ENCODE measurements around the gene IKZF2. TPM values are rescaled to one million over a fixed set of nuclear protein-coding genes. Genes with fewer than 3 reads are reported as not detected.

IKZF2 gene
- total RNA-seq, 2 donors from 2014 or later: 16.2 to 26.5 TPM

DNA sequence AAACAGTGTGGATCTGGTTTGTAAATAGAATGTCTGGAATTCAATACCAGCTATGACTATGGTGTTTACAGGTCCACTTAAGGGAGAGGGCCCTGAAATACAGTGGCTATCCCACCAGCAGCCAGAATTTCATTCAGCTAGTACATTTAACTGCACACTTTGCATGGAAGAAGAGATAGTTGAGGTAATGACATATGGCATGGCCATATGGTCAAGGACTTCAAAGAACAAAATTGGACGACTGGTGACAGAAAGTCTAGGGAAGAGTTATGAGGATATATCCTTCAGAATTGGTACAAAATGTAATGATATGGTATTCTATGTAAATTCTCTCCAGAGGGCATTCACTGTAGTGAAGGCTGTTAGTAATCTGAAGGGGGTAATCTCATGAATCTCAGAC, 105.0 kb downstream of the IKZF2 start:
- Histone ChIP-seq H3K27me3 (replicated peaks; ENCODE audit: insufficient read depth) (no peaks in the 10 kb centered on the region), H3K4me3 (no peak overlapping the region), H3K36me3 (no peaks in the 10 kb centered on the region), H3K27ac (no peak overlapping the region), H3K4me1 (ENCODE audit: control insufficient read depth in 1 of 2, low read depth in 2 of 2) (no peaks in the 10 kb centered on the region), H3K9me3 (no peaks in the 10 kb centered on the region)
- TF ChIP-seq, protein P1, sequence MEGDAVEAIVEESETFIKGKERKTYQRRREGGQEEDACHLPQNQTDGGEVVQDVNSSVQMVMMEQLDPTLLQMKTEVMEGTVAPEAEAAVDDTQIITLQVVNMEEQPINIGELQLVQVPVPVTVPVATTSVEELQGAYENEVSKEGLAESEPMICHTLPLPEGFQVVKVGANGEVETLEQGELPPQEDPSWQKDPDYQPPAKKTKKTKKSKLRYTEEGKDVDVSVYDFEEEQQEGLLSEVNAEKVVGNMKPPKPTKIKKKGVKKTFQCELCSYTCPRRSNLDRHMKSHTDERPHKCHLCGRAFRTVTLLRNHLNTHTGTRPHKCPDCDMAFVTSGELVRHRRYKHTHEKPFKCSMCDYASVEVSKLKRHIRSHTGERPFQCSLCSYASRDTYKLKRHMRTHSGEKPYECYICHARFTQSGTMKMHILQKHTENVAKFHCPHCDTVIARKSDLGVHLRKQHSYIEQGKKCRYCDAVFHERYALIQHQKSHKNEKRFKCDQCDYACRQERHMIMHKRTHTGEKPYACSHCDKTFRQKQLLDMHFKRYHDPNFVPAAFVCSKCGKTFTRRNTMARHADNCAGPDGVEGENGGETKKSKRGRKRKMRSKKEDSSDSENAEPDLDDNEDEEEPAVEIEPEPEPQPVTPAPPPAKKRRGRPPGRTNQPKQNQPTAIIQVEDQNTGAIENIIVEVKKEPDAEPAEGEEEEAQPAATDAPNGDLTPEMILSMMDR (IDR thresholded peaks at IDR 0.05): no peak
- no peak for ATAC-seq (ENCODE audit: insufficient number of reproducible peaks, low FRiP score, low read depth)
- no peak for DNase-seq (ENCODE audit: low spot score)

DNA sequence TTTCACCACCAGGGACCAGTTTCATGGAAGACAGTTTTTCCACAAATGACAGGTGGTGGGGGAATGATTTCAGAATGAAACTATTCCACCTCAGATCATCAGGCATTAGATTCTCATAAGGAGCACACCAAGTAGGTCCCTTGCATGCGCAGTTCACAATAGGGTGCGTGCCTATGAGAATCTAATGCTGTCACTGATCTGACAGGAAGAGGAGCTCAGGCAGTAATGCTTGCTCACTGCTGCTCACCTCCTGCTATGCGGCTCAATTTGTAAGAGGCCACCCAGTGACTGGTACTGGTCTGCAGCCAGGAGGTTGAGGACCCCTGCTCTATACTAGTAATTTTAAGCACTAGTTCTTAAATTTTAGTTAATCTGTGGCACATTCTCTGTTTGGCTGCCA, 107.8 kb downstream of the IKZF2 start:
- DNase-seq (ENCODE audit: low spot score) (no peak), ATAC-seq (ENCODE audit: insufficient number of reproducible peaks, low FRiP score, low read depth) (no peak)

DNA sequence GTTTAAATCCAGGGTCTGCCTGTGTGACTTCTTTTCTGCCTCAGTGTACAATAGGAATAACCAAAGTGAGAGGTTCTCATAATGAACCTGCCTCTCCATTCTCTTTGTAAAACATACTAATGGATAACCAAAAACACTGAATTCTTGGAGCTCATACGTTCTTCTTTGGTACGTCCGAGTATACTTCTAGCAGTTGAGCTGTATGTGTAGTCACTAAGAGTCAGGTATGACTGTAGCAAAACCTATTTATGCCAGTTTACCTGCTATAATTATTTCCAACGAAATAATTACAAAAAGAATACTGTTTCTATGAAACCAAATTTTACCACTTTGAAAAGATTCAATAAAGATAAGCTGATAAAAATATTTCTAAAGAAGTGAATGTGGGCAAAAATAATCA, 109.2 kb downstream of the IKZF2 start:
- H3K9me3 ChIP-seq: no peaks in the 10 kb centered on the region
- H3K27ac ChIP-seq: no peak overlapping the region
- TF ChIP-seq, protein P1 (IDR thresholded peaks at IDR 0.05): no peak
- no peak for DNase-seq (ENCODE audit: low spot score)
- no peaks in the 10 kb centered on the region for H3K4me1 ChIP-seq (ENCODE audit: control insufficient read depth in 1 of 2, low read depth in 2 of 2)
- H3K27me3 ChIP-seq (replicated peaks; ENCODE audit: insufficient read depth): no peaks in the 10 kb centered on the region
- no peaks in the 10 kb centered on the region for H3K36me3 ChIP-seq
- no peak overlapping the region for H3K4me3 ChIP-seq
- no peak for ATAC-seq (ENCODE audit: insufficient number of reproducible peaks, low FRiP score, low read depth)

More for the DNA sequence above, 107.8 kb downstream of the IKZF2 start:
- no peak overlapping the region for H3K27ac ChIP-seq
- no peaks in the 10 kb centered on the region for H3K9me3 ChIP-seq
- H3K4me3 ChIP-seq: no peak overlapping the region
- H3K27me3 ChIP-seq (replicated peaks; ENCODE audit: insufficient read depth): no peaks in the 10 kb centered on the region
- H3K36me3 ChIP-seq: no peaks in the 10 kb centered on the region
- H3K4me1 ChIP-seq (ENCODE audit: control insufficient read depth in 1 of 2, low read depth in 2 of 2): no peaks in the 10 kb centered on the region
- TF ChIP-seq, protein P1 (IDR thresholded peaks at IDR 0.05): no peak

DNA sequence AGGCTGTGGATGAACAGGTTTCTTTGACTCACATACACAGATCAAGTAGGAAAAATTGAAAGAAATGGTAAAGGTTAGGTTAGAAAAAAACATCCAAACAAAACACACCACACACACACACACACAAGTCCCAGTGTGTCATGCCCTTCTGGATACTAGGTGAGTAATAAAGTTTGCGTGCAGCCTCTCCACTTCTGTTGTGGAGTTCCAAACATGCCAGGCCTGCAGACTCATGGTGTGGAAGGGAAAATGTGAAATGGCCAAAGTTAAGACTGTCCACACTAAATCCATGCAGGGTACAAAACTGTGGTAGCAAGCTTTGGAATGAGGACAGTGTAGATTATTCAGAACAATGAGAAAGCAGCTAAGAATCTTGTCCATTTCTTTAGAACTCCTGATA, 114.6 kb downstream of the IKZF2 start:
- TF ChIP-seq, protein P1 (IDR thresholded peaks at IDR 0.05): no peak
- Histone ChIP-seq H3K36me3 (no peaks in the 10 kb centered on the region), H3K27ac (no peak overlapping the region), H3K27me3 (replicated peaks; ENCODE audit: insufficient read depth) (no peaks in the 10 kb centered on the region), H3K4me3 (no peak overlapping the region), H3K4me1 (ENCODE audit: control insufficient read depth in 1 of 2, low read depth in 2 of 2) (no peaks in the 10 kb centered on the region), H3K9me3 (no peaks in the 10 kb centered on the region)
- ATAC-seq (ENCODE audit: insufficient number of reproducible peaks, low FRiP score, low read depth) (no peak), DNase-seq (ENCODE audit: low spot score) (no peak)

DNA sequence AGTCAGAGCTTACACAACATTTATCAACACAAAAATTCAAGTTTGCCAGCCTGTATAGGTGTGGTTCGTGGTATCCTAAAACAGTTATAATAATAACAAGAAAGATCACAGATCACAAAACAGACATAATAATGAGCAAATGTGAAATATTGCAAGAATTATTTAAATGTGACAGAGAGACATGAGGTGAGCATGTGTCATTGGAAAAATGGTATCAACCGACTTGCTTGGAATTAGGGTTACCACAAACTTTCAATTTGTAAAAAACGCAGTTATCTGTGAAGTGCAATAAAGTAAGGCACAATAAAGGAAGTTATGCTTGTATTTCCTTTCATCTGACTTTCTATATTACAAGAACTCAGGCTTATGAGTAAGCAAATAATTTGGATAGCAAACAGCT, 116.8 kb downstream of the IKZF2 start:
- ATAC-seq (ENCODE audit: insufficient number of reproducible peaks, low FRiP score, low read depth) (no peak), DNase-seq (ENCODE audit: low spot score) (no peak)
- no peaks in the 10 kb centered on the region for H3K36me3 ChIP-seq
- TF ChIP-seq, protein P1 (IDR thresholded peaks at IDR 0.05): no peak
- no peaks in the 10 kb centered on the region for H3K9me3 ChIP-seq
- no peaks in the 10 kb centered on the region for H3K27me3 ChIP-seq (replicated peaks; ENCODE audit: insufficient read depth)
- no peaks in the 10 kb centered on the region for H3K4me1 ChIP-seq (ENCODE audit: control insufficient read depth in 1 of 2, low read depth in 2 of 2)
- H3K27ac ChIP-seq: no peak overlapping the region
- no peak overlapping the region for H3K4me3 ChIP-seq

All from thoracic aorta (tissue), 2 donors.